Measurements from ENCODE around the gene ZNF487. TPM values are rescaled to one million over a fixed set of nuclear protein-coding genes. Genes with fewer than 3 reads are reported as not detected.
"Not testable (repeated sequence)": the region's sequence is repeated elsewhere in the genome, so short reads cannot be mapped to it uniquely, and the experiment has no call there.

ZNF487 gene
- total RNA-seq, 4 donors from 2014 or later, result 2.9 to 7.2 (median 3.7) TPM

- DNase-seq (ENCODE audit: low spot score in 2 of 2), result peak in 1 of 2 donors; percentile 53
- intact Hi-C loops (cut with DNase I; ENCODE audit: low total_unique reads), result no loop called here
- no peak overlapping the region for H3K4me3 ChIP-seq (ENCODE audit: low read depth, poor library complexity, severe bottlenecking)
- no peak for TF ChIP-seq POLR2A (IDR thresholded peaks at IDR 0.05)
- no peak for TF ChIP-seq CTCF (IDR thresholded peaks at IDR 0.05)
- 76 to 86% methylated on average over 3 of the region's 3 CpGs for whole genome bisulfite sequencing, 2 donors
Observed at GRCh38 chr10:43458227-43458626, 21.3 kb downstream of the ZNF487 start.

GRCh38 chr10:43461950-43462349 is 25.0 kb downstream of the ZNF487 start:
- intact Hi-C loops (cut with DNase I; ENCODE audit: low total_unique reads), result loop anchor here (10.0 kb wide), 1 partner anchor 167 kb away; no protein-coding TSS in a partner anchor
- DNase-seq (ENCODE audit: low spot score in 2 of 2), result no peak
- H3K4me3 ChIP-seq (ENCODE audit: low read depth, poor library complexity, severe bottlenecking), result no peak overlapping the region
- WGBS, 2 donors, result 40 to 44% methylated on average over 5 of the region's 5 CpGs
- TF ChIP-seq CTCF (IDR thresholded peaks at IDR 0.05), result no peak
- TF ChIP-seq POLR2A (IDR thresholded peaks at IDR 0.05), result no peak

- intact Hi-C loops (cut with DNase I; ENCODE audit: low total_unique reads), result loop anchor here (10.0 kb wide), 1 partner anchor 170 kb away; no protein-coding TSS in a partner anchor
- not testable (repeated sequence) for H3K4me3 ChIP-seq (ENCODE audit: low read depth, poor library complexity, severe bottlenecking)
- 90 to 93% methylated on average over 18 to 27 of the region's 49 CpGs for WGBS, 2 donors
- DNase-seq (ENCODE audit: low spot score in 2 of 2), result peak in 1 of 2 donors; percentile 40
Observed at GRCh38 chr10:43465086-43465735, 28.3 kb downstream of the ZNF487 start.

GRCh38 chr10:43465736-43466120 is 28.8 kb downstream of the ZNF487 start:
- 93 to 95% methylated on average over 7 to 11 of the region's 24 CpGs for WGBS, 2 donors
- intact Hi-C loops (cut with DNase I; ENCODE audit: low total_unique reads), result loop anchor here (10.0 kb wide), 1 partner anchor 171 kb away; no protein-coding TSS in a partner anchor
- DNase-seq (ENCODE audit: low spot score in 2 of 2), result peak in 1 of 2 donors; percentile 36
- not testable (repeated sequence) for H3K4me3 ChIP-seq (ENCODE audit: low read depth, poor library complexity, severe bottlenecking)

GRCh38 chr10:43471146-43471545 is 34.2 kb downstream of the ZNF487 start:
- DNase-seq (ENCODE audit: low spot score in 2 of 2), result peak in 1 of 2 donors; percentile 66
- WGBS, 2 donors, result 91 to 97% methylated on average over 14 of the region's 14 CpGs
- H3K4me3 ChIP-seq (ENCODE audit: low read depth, poor library complexity, severe bottlenecking), result no peak overlapping the region
- intact Hi-C loops (cut with DNase I; ENCODE audit: low total_unique reads), result no loop called here
- TF ChIP-seq CTCF (IDR thresholded peaks at IDR 0.05), result no peak
- TF ChIP-seq POLR2A (IDR thresholded peaks at IDR 0.05), result no peak

GRCh38 chr10:43471935-43472720 is 35.2 kb downstream of the ZNF487 start:
- no peak overlapping the region for H3K4me3 ChIP-seq (ENCODE audit: low read depth, poor library complexity, severe bottlenecking)
- TF ChIP-seq CTCF (IDR thresholded peaks at IDR 0.05), result no peak
- 86 to 91% methylated on average over 3 of the region's 3 CpGs for WGBS, 2 donors
- intact Hi-C loops (cut with DNase I; ENCODE audit: low total_unique reads), result no loop called here
- no peak for DNase-seq (ENCODE audit: low spot score in 2 of 2)

Data from lower leg skin (tissue), 4 donors.